GM12873 (cell line): Measurements from ENCODE around the gene NEK5.

ENCODE experiments used
- TF ChIP-seq, protein P1 (sequence below): IDR thresholded peaks from 2 replicates; pipeline ENCODE4 v1.5.1; 2012; ENCODE audit warnings: low read depth, mild to moderate bottlenecking, moderate library complexity, low read length, control low read depth; ENCODE audit not compliant: insufficient read depth; ENCODE audit errors: missing control alignments

Gene NEK5

DNA sequence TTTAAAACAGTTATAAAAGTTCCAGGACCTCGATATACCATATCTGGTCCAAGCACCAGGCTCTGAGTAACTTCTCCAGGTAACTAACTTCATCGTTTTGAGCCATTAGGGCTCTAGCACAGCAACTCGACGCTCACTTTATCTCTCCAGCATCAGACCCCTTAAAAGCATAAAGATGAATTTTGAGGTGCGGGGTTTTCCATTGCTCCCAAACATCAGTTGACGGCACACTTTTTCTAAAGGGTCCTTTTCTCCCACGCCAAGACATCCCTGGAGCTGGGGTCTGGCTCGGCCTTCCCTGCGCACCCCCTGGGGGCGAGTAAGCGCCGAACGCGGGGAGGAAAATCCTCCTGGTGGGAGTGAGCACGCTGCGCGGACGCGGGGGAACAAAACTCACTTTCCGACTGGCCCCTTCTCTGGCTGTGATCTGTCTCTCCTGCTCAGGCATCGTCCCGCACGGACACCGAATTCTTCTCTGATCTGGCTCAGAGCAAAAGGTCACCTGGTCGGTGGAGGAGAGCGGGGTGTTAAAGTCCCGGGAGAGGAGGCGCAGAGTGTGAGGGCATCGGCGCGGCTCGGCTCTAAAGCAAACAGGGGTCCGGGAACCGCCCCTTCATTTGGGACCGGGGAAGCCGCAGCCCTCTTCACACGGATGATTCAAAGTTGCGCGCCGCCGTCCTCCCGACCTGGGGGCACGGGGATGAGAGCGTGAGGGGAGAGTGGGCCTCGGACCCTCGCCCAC is 117.8 kb downstream of the NEK5 start, which contains the start of gene ATP7B:
ATP7B (minus strand) TSS at position 561 of the 742 bp plus-strand sequence; CDS start at position 448, 113 bp downstream.
- TF ChIP-seq, protein P1, sequence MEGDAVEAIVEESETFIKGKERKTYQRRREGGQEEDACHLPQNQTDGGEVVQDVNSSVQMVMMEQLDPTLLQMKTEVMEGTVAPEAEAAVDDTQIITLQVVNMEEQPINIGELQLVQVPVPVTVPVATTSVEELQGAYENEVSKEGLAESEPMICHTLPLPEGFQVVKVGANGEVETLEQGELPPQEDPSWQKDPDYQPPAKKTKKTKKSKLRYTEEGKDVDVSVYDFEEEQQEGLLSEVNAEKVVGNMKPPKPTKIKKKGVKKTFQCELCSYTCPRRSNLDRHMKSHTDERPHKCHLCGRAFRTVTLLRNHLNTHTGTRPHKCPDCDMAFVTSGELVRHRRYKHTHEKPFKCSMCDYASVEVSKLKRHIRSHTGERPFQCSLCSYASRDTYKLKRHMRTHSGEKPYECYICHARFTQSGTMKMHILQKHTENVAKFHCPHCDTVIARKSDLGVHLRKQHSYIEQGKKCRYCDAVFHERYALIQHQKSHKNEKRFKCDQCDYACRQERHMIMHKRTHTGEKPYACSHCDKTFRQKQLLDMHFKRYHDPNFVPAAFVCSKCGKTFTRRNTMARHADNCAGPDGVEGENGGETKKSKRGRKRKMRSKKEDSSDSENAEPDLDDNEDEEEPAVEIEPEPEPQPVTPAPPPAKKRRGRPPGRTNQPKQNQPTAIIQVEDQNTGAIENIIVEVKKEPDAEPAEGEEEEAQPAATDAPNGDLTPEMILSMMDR = peak; percentile 11

DNA sequence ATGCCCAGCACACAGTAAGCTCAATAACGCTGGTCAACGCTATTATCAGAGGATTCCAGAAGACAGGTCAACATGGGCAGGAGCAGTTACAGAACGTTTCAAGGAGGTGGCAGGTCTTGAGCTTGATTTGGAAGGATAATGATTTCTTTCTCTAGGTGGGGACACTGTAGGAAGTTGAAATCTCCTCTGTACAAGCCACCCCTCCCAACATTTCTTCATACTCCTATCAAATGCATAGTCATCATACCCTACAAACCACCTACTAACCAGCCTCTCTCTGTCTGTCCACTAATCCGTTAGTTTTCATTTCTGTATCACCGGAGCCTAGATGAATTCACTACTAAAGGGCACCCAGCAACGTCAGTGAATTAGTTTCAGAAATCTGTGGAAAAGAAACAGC is 118.9 kb downstream of the NEK5 start:
- TF ChIP-seq, protein P1 = no peak

DNA sequence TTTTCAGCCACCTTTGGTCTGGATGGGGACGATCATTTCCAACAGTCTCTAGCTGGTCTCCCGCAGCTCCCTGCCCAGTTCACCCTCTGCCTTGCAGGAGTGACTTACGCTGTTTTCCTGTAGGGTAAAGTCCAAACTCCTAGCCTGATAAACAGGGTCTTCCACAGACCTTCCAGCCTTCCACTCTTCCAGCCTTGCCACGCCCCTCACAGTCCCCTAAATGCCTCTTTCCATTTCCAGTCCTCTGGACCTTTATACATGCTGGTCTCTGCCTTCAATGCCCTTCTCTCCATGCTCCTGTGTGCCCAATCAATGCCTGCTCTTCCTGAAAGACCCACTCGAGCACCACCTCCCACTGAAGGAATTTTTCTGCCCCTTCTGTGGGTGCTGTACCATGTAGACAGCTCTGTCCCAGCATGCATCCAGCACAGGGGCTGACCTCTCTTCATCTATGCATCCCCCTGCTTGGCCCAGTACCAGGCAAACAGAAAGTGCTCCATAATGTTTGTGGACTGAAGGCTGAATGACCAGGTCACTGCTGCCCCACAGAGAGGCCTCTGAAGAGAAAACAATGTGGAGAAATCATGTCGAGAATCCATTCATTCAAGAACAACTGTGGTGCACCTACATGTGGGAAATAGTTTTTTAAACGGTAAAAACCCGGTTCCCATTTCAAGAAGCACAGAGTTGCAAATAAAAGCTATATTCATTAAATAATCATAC is 122.2 kb downstream of the NEK5 start:
- TF ChIP-seq, protein P1 = no peak

DNA sequence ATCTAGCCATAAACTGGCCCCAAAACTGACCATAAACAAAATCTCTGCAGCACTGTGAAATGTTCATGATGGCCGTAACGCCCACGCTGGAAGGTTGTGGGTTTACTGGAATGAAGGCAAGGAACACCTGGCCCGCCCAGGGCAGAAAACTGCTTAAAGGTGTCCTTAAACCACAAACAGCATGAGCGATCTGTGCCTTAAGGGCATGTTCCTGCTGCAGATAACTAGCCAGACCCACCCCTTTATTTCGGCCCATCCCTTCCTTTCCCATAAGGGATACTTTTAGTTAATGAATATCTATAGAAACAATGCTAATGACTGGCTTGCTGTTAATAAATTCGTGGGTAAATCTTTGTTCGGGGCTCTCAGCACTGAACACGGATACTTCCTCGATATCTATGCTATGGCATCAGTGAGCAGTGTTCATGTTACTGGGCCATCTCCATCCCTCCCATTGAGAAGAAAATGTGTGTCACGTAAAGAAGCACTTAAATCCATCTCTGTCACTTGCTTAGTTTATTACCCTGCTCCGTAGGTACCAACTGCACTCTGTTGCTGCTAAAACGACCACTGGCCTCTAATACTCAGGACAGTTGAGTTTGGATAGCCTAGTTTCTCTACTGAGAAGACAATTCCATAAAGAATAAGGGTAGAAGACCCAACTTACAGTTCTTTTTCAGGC is 122.9 kb downstream of the NEK5 start:
- TF ChIP-seq, protein P1 = no peak

DNA sequence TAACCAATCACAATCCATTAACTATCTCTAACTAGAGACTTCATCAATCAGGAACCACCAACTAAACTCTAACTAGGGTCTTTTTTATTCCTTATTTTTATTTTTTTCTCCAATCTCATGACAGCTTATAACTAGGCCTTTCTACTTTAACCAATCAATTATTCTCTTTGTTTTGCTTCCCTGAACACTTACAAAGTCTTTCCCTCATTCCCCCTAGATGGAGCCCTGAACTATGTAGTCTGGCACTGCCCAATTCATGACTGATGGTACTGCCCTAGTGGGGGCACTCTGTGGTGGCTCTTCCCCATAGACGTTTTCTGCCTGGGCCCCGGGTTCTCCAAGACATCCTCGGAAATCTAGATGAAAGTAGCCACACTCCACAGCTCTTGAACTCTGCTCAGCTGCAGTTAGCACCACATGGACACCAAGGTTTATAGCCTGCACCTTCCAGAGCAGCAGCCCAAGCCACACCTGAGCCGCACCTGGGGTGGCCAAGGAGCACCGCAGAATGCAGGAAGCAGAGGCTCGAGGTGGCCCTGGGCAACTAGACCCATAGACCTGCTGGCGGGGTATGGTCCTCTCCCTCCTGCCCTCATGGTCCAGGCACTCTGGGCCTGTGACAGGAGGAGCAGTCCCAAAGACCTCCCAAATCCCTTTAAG is 124.2 kb downstream of the NEK5 start:
- TF ChIP-seq, protein P1 = no peak

DNA sequence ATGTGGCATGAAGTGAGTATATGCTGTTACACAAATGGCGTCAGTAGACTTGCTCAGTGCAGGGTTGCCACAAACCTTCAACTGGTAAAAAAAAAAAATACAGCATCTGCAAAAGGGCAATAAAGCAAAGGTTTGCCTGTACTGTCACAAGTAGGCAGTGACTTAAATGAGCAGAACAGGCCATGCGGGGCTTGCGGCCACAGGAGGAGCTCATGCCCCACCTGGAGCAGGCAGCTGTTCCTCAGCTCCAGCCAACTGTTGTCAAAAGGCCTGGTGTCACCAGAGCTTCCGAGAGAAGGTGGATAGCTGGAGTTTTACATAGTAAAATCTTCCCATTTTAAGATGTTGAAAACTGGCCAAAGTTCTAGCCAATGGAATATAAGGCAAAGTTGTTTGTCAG is 125.3 kb downstream of the NEK5 start:
- TF ChIP-seq, protein P1 = no peak
